Esophagus muscularis mucosa (tissue), 4 donors: Measurements from ENCODE around the gene BTG2. TPM values are rescaled to one million over a fixed set of nuclear protein-coding genes. Genes with fewer than 3 reads are reported as not detected.

Experiments used
- DNase-seq: peaks from one replicate; pipeline ENCODE4 v3.0.0-alpha.2; 2017; ENCODE audit errors: extremely low spot score
- H3K27ac ChIP-seq, 4 donors: fragments of 200-600 bp; sonication (generic); replicated peaks in 1 of 4; 1 replicate in 3 of 4; 2 replicates in 1 of 4; pipeline ENCODE4 v1.5.1; 2016 to 2019; ENCODE audit warnings: mild to moderate bottlenecking in 1 of 4
- H3K27me3 ChIP-seq, 4 donors: fragments of 200-600 bp; sonication (generic); one replicate each; pipeline versions ENCODE4 v1.5.1 to v1.6.0; 2016 to 2019
- H3K36me3 ChIP-seq, 4 donors: fragments of 200-600 bp; sonication (generic); one replicate each; pipeline ENCODE4 v1.5.1; 2016 to 2019
- H3K4me1 ChIP-seq, 4 donors: fragments of 200-600 bp; sonication (generic); one replicate each; pipeline ENCODE4 v1.5.1; 2016 to 2019
- H3K4me3 ChIP-seq, 4 donors: fragments of 200-600 bp; sonication (generic); 1 replicate in 2 of 4; 2 replicates in 2 of 4; pipeline ENCODE4 v1.5.1; 2016 to 2019; ENCODE audit warnings: mild to moderate bottlenecking in 4 of 4, moderate library complexity in 1 of 4
- H3K9me3 ChIP-seq, 4 donors: fragments of 200-600 bp; sonication (generic); 1 replicate in 3 of 4; 2 replicates in 1 of 4; pipeline ENCODE4 v1.5.1; 2016 to 2019
- EP300 ChIP-seq: sonication (generic); formaldehyde crosslinking; IDR thresholded peaks from one replicate; pipeline ENCODE4 v1.6.1; 2017; ENCODE audit warnings: antibody characterized with exemption
- POLR2A ChIP-seq: fragments of 450-650 bp; IDR thresholded peaks from one replicate; pipeline ENCODE4 v1.6.1; 2017; ENCODE audit warnings: antibody characterized with exemption, moderate library complexity, mild to moderate bottlenecking, low read depth
- POLR2AphosphoS5 ChIP-seq, 2 donors: sonication (generic); formaldehyde crosslinking; IDR thresholded peaks; one replicate each; pipeline ENCODE4 v1.6.1; 2017; ENCODE audit warnings: antibody characterized with exemption in 2 of 2
- WGBS: methylation state at CpG from one replicate; pipeline ENCODE4 v1.1.5; 2018; 5-methylcytosine and 5-hydroxymethylcytosine counted together
- intact Hi-C: fragments of 100-400 bp; cut with DNase I; formaldehyde crosslinking; loops from one replicate; pipeline ENCODE4 v1.15.1; 2023
- total RNA-seq, 4 donors: library from RNA; depleted of rRNA; stranded (reverse); fragments of >200 nt; gene quantifications; one replicate each; pipeline versions ENCODE4 v1.1.0 to v1.2.1, GENCODE V29; 2016
- TF ChIP-seq, protein P1 (sequence below), 3 experiments: fragments of 200-600 bp in 2 of 3; fragments of 450-650 bp in 1 of 3; sonication (generic) in 2 of 3; IDR thresholded peaks; one replicate each; pipeline ENCODE4 v1.5.1; 2017 to 2019; ENCODE audit warnings: antibody characterized with exemption in 3 of 3, mild to moderate bottlenecking in 2 of 3, moderate library complexity in 1 of 3

Gene BTG2
- total RNA-seq, 4 donors from 2014 or later, result 67.7 to 656 (median 159) TPM

- WGBS, result 42% methylated on average over 1 of the region's 1 CpG
- Histone ChIP-seq H3K9me3 (no peaks in the 10 kb centered on the region), H3K36me3 (no peaks in the 10 kb centered on the region), H3K4me1 (peaks cover 0 to 29% (median 23%) of the 10 kb centered on the region in 4 donors), H3K27me3 (no peaks in the 10 kb centered on the region), H3K4me3 (no peak overlapping the region), H3K27ac (peak overlapping the region; percentile 49 to 72 (median 66))
- TF ChIP-seq POLR2AphosphoS5 (IDR thresholded peaks at IDR 0.05), result no peak
- TF ChIP-seq POLR2A, result no peak
- TF ChIP-seq, protein P1, sequence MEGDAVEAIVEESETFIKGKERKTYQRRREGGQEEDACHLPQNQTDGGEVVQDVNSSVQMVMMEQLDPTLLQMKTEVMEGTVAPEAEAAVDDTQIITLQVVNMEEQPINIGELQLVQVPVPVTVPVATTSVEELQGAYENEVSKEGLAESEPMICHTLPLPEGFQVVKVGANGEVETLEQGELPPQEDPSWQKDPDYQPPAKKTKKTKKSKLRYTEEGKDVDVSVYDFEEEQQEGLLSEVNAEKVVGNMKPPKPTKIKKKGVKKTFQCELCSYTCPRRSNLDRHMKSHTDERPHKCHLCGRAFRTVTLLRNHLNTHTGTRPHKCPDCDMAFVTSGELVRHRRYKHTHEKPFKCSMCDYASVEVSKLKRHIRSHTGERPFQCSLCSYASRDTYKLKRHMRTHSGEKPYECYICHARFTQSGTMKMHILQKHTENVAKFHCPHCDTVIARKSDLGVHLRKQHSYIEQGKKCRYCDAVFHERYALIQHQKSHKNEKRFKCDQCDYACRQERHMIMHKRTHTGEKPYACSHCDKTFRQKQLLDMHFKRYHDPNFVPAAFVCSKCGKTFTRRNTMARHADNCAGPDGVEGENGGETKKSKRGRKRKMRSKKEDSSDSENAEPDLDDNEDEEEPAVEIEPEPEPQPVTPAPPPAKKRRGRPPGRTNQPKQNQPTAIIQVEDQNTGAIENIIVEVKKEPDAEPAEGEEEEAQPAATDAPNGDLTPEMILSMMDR (IDR thresholded peaks at IDR 0.05), result no peak
- TF ChIP-seq EP300, result no peak
- intact Hi-C loops, result no loop called here
- DNase-seq, result no peak
These were observed 30.8 kb downstream of the BTG2 start for GRCh38 chr1:203336097-203336496.

DNA sequence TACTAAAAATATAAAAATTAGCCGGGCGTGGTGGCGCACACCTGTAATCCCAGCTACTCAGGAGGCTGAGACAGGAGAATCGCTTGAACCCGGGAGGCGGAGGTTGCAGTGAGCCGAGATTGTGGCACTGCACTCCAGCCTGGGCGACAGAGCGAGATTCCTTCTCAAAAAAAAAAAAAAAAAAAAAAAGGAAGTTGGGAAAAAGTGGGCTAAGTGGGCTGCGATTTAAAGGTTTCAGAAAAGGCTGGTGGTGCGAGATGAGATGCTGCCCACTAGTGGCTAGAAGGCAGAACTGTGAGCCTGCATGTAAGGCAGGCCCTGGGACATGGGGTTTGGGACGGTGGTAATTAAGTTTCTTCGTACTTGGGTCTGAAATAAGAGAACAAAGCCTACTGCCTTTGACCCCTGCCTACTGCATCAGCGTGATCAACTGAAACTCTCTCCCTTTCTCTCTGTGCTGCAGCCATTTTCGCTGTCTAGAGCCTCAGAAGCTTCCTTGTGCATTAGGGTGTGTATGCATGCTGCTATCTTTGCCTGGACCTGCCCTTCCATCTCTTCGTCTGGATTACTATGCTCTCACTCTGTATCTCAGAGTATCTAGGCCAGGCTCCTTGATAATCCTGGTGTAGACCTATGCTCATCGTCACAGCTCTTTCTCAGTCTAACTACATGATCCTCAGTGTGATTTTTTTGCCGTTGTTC lies 33.2 kb downstream of the BTG2 start:
- intact Hi-C loops, result loop anchor here (2.0 kb wide), 1 partner anchor 66 kb away; no protein-coding TSS in a partner anchor
- Histone ChIP-seq H3K4me1 (peaks cover 3 to 41% (median 28%) of the 10 kb centered on the region in 4 donors), H3K36me3 (no peaks in the 10 kb centered on the region), H3K4me3 (no peak overlapping the region), H3K27ac (no peak overlapping the region), H3K27me3 (no peaks in the 10 kb centered on the region), H3K9me3 (no peaks in the 10 kb centered on the region)
- WGBS, result 51% methylated on average over 18 of the region's 18 CpGs
- DNase-seq, result no peak
- TF ChIP-seq, protein P1 (IDR thresholded peaks at IDR 0.05), result peak; percentile 80 to 97 (median 90)
- no peak for TF ChIP-seq EP300
- TF ChIP-seq POLR2AphosphoS5 (IDR thresholded peaks at IDR 0.05), result peak in 1 of 2 donors; percentile 63

- peaks cover 3 to 42% (median 32%) of the 10 kb centered on the region in 4 donors for H3K4me1 ChIP-seq
- H3K36me3 ChIP-seq, result no peaks in the 10 kb centered on the region
- 22% methylated on average over 7 of the region's 7 CpGs for WGBS
- TF ChIP-seq POLR2A (no peak), POLR2AphosphoS5 (IDR thresholded peaks at IDR 0.05) (peak; percentile 46 to 70)
- TF ChIP-seq, protein P1 (IDR thresholded peaks at IDR 0.05), result peak; percentile 89 to 96 (median 90)
- no peaks in the 10 kb centered on the region for H3K9me3 ChIP-seq
- DNase-seq, result no peak
- H3K27ac ChIP-seq, result peak overlapping the region in 1 of 4 donors; percentile 2
- no peaks in the 10 kb centered on the region for H3K27me3 ChIP-seq
- no peak overlapping the region for H3K4me3 ChIP-seq
- intact Hi-C loops, result loop anchor here (10.0 kb wide), 2 partner anchors 285 to 365 kb away; partner anchors contain the start of gene ATP2B4
These were observed 34.9 kb downstream of the BTG2 start for GRCh38 chr1:203340112-203340790.

GRCh38 chr1:203342192-203342940 lies 37.0 kb downstream of the BTG2 start:
- Histone ChIP-seq H3K4me1 (peaks cover 3 to 38% (median 24%) of the 10 kb centered on the region in 4 donors), H3K27ac (no peak overlapping the region), H3K27me3 (no peaks in the 10 kb centered on the region), H3K36me3 (peaks cover 0 to 4% (median 0%) of the 10 kb centered on the region in 4 donors), H3K4me3 (no peak overlapping the region), H3K9me3 (no peaks in the 10 kb centered on the region)
- intact Hi-C loops, result loop anchor here (2.0 to 10.0 kb wide), 3 partner anchors 98 to 362 kb away; partner anchors contain the start of gene ATP2B4
- no peak for DNase-seq
- 62% methylated on average over 21 of the region's 23 CpGs for WGBS
- TF ChIP-seq, protein P1 (IDR thresholded peaks at IDR 0.05), result peak; percentile 63 to 80 (median 74)
- TF ChIP-seq POLR2AphosphoS5 (IDR thresholded peaks at IDR 0.05), result no peak
- no peak for TF ChIP-seq EP300
